Esophagus squamous epithelium (tissue), 5 donors: ENCODE data around the gene ZNF660. TPM values are rescaled to one million over a fixed set of nuclear protein-coding genes. Genes with fewer than 3 reads are reported as not detected.
"Not testable (repeated sequence)": the region's sequence is repeated elsewhere in the genome, so short reads cannot be mapped to it uniquely, and the experiment has no call there.

ENCODE experiments used
- DNase-seq: peaks from one replicate; lab custom pipeline; 2025; lab: John Stamatoyannopoulos, UW
- H3K27ac ChIP-seq, 4 donors: fragments of 200-600 bp; sonication (generic); one replicate each; pipeline ENCODE4 v1.5.1; 2016 to 2019; ENCODE audit warnings: mild to moderate bottlenecking in 1 of 4
- H3K27me3 ChIP-seq, 4 donors: fragments of 200-600 bp; sonication (generic); 1 replicate in 3 of 4; 2 replicates in 1 of 4; pipeline versions ENCODE4 v1.5.1 to v1.6.0; 2017 to 2021; ENCODE audit warnings: antibody characterized with exemption in 1 of 4
- H3K36me3 ChIP-seq, 3 donors: fragments of 200-600 bp; sonication (generic); one replicate each; pipeline ENCODE4 v1.5.1; 2016 to 2019
- H3K4me1 ChIP-seq, 3 donors: fragments of 200-600 bp; sonication (generic); one replicate each; pipeline ENCODE4 v1.5.1; 2017 to 2019
- H3K4me3 ChIP-seq, 4 donors: fragments of 200-600 bp; sonication (generic); 1 replicate in 3 of 4; 2 replicates in 1 of 4; pipeline ENCODE4 v1.5.1; 2016 to 2019; ENCODE audit warnings: mild to moderate bottlenecking in 2 of 4, moderate library complexity in 1 of 4
- H3K9me3 ChIP-seq, 3 donors: fragments of 200-600 bp; sonication (generic); one replicate each; pipeline ENCODE4 v1.5.1; 2016 to 2019
- CTCF ChIP-seq, 6 experiments: fragments of 450-650 bp in 4 of 6; fragments of 200-600 bp in 2 of 6; sonication (generic) in 2 of 6; IDR thresholded peaks; one replicate each; pipeline ENCODE4 v1.5.1; 2016 to 2019; ENCODE audit warnings: antibody characterized with exemption in 6 of 6, mild to moderate bottlenecking in 4 of 6, moderate library complexity in 4 of 6
- POLR2A ChIP-seq, 4 donors: fragments of 450-650 bp; IDR thresholded peaks; one replicate each; pipeline ENCODE4 v1.6.1; 2017; ENCODE audit warnings: antibody characterized with exemption in 4 of 4, mild to moderate bottlenecking in 4 of 4, moderate library complexity in 3 of 4
- WGBS, 2 donors: methylation state at CpG; one replicate each; pipeline ENCODE4 v1.1.5; 2018; 5-methylcytosine and 5-hydroxymethylcytosine counted together
- intact Hi-C: fragments of 100-400 bp; cut with DNase I; formaldehyde crosslinking; loops from one replicate; pipeline ENCODE4 v1.15.0; 2022
- total RNA-seq, 4 donors: library from RNA; depleted of rRNA; stranded (reverse); fragments of >200 nt; gene quantifications; one replicate each; pipeline ENCODE4 v1.1.0, GENCODE V29; 2016
- donor health status: DM: yes; HTN: yes; CAD: no.

The ZNF660 gene
- total RNA-seq = 1 to 10 TPM in 1 of 4 donors, under 1 TPM in 3; 0.04 to 2.5 (median 0.34) TPM

- no peak for DNase-seq
- Histone ChIP-seq H3K27ac (peak within 1 kb of the TSS; percentile 48 to 85 (median 72)), H3K9me3 (peaks cover 0 to 12% (median 0%) of the 10 kb centered on the region in 3 donors), H3K36me3 (peaks cover 0 to 22% (median 0%) of the 10 kb centered on the region in 3 donors), H3K4me1 (peaks cover 0 to 24% (median 0%) of the 10 kb centered on the region in 3 donors), H3K27me3 (peaks cover 0 to 17% (median 0%) of the 10 kb centered on the region in 4 donors), H3K4me3 (peak within 1 kb of the TSS; percentile 29 to 75 (median 54))
- 15 to 27% methylated on average over 12 to 15 of the region's 41 CpGs for WGBS, 2 donors
- intact Hi-C loops = no loop called here
- TF ChIP-seq POLR2A (IDR thresholded peaks at IDR 0.05) (peak in 2 of 4 donors; percentile 8 to 23), CTCF (IDR thresholded peaks at IDR 0.05) (no peak)
Observed at GRCh38 chr3:44584646-44585501, at the start of gene ZNF660. TSS of gene ZNF660 (plus strand) at chr3:44584964. CDS start at chr3:44594194, 9,230 bp downstream.

GRCh38 chr3:44535364-44535763 is 49.4 kb upstream of the ZNF660 start:
- Histone ChIP-seq H3K4me1 (peaks cover 0 to 8% (median 0%) of the 10 kb centered on the region in 3 donors), H3K9me3 (no peaks in the 10 kb centered on the region), H3K27ac (no peak overlapping the region), H3K27me3 (peaks cover 0 to 63% (median 0%) of the 10 kb centered on the region in 4 donors), H3K4me3 (no peak overlapping the region), H3K36me3 (no peaks in the 10 kb centered on the region)
- no peak for TF ChIP-seq CTCF (IDR thresholded peaks at IDR 0.05)
- no peak for TF ChIP-seq POLR2A (IDR thresholded peaks at IDR 0.05)
- DNase-seq = no peak
- WGBS, 2 donors = 0 to 18% methylated on average over 1 of the region's 1 CpG
- intact Hi-C loops = no loop called here

- H3K27ac ChIP-seq, intact Hi-C loops, H3K9me3 ChIP-seq, H3K36me3 ChIP-seq, H3K4me3 ChIP-seq, DNase-seq, H3K4me1 ChIP-seq: not testable (repeated sequence)
- H3K27me3 ChIP-seq = peaks cover 0 to 93% (median 0%) of the 10 kb centered on the region in 4 donors
- 56 to 60% methylated on average over 1 of the region's 1 CpG for WGBS, 2 donors
Observed at GRCh38 chr3:44544811-44545210, 40.0 kb upstream of the ZNF660 start.

GRCh38 chr3:44554626-44555592 is 29.9 kb upstream of the ZNF660 start, which contains the start of gene ZKSCAN7:
TSS of gene ZKSCAN7 (plus strand) at chr3:44555193. CDS start at chr3:44557048, 1,855 bp downstream.
- Histone ChIP-seq H3K27ac (peak within 1 kb of the TSS; percentile 37 to 80 (median 66)), H3K4me1 (peaks cover 4 to 17% (median 6%) of the 10 kb centered on the region in 3 donors), H3K9me3 (no peaks in the 10 kb centered on the region), H3K4me3 (peak within 1 kb of the TSS; percentile 45 to 77 (median 66)), H3K27me3 (peaks cover 0 to 37% (median 0%) of the 10 kb centered on the region in 4 donors), H3K36me3 (peaks cover 0 to 19% (median 0%) of the 10 kb centered on the region in 3 donors)
- TF ChIP-seq CTCF (IDR thresholded peaks at IDR 0.05) (peak in 1 of 6 experiments; percentile 4), POLR2A (IDR thresholded peaks at IDR 0.05) (no peak)
- WGBS, 2 donors = 41 to 67% methylated on average over 3 to 5 of the region's 68 CpGs
- DNase-seq = no peak
- intact Hi-C loops = no loop called here

- WGBS, 2 donors = 18 to 22% methylated on average over 5 of the region's 5 CpGs
- Histone ChIP-seq H3K4me1 (peaks cover 4 to 17% (median 6%) of the 10 kb centered on the region in 3 donors), H3K9me3 (no peaks in the 10 kb centered on the region), H3K27ac (peak overlapping the region in 1 of 4 donors; percentile 76), H3K27me3 (peaks cover 0 to 29% (median 0%) of the 10 kb centered on the region in 4 donors), H3K4me3 (peak overlapping the region; percentile 45 to 77 (median 66)), H3K36me3 (peaks cover 0 to 27% (median 0%) of the 10 kb centered on the region in 3 donors)
- TF ChIP-seq POLR2A (IDR thresholded peaks at IDR 0.05) = no peak
- TF ChIP-seq CTCF (IDR thresholded peaks at IDR 0.05) = no peak
- intact Hi-C loops = no loop called here
- no peak for DNase-seq
Observed at GRCh38 chr3:44555723-44556122, 29.0 kb upstream of the ZNF660 start.
